K562 (cell line): ENCODE measurements around the gene TTLL3. TPM values are rescaled to one million over a fixed set of nuclear protein-coding genes. Genes with fewer than 3 reads are reported as not detected.
A peak's percentile ranks its signal among the peaks of the same experiment; 100 is the strongest.

Source experiments
- PBX2 ChIP-seq, 2 experiments: IDR thresholded peaks in 1 of 2; conservative IDR thresholded peaks in 1 of 2; 2 replicates each; pipeline ENCODE4 v1.6.1; 2016; ENCODE audit warnings: low read depth in 2 of 2, mild to moderate bottlenecking in 1 of 2, missing compliant biosample characterization in 1 of 2, missing genetic modification characterization in 1 of 2, moderate library complexity in 1 of 2
- PCBP1 ChIP-seq: fragments of 200-400 bp; formaldehyde crosslinking; IDR thresholded peaks from 2 replicates; pipeline ENCODE4 v1.6.1; 2018; ENCODE audit warnings: mild to moderate bottlenecking, low read depth, low read length; ENCODE audit not compliant: poor library complexity, severe bottlenecking
- PPARD ChIP-seq: fragments of 250-450 bp; sonication (Bioruptor Pico); IDR thresholded peaks from 2 replicates; pipeline ENCODE4 v1.8.0; 2022; ENCODE audit warnings: inconsistent platforms, mild to moderate bottlenecking, moderate library complexity
- PYGO2 ChIP-seq: fragments of 450-650 bp; IDR thresholded peaks from 2 replicates; pipeline ENCODE4 v1.6.1; 2016; ENCODE audit warnings: mild to moderate bottlenecking, missing genetic modification characterization, moderate library complexity, missing compliant biosample characterization
- ZNF12 ChIP-seq: sonication (generic); formaldehyde crosslinking; IDR thresholded peaks from 2 replicates; pipeline ENCODE4 v1.4.0; 2020; ENCODE audit warnings: mild to moderate bottlenecking, missing genetic modification reagents
- ZNF175 ChIP-seq: fragments of 200-800 bp; sonication (Bioruptor generic); IDR thresholded peaks from 2 replicates; pipeline ENCODE4 v1.6.1; 2016; ENCODE audit warnings: low read depth, mild to moderate bottlenecking, missing genetic modification characterization, missing compliant biosample characterization
- ZNF318 ChIP-seq, 2 experiments: fragments of 450-650 bp; IDR thresholded peaks; 2 replicates each; pipeline ENCODE4 v1.6.1; 2016; ENCODE audit warnings: mild to moderate bottlenecking in 2 of 2, borderline replicate concordance in 1 of 2, low read depth in 1 of 2, moderate library complexity in 1 of 2
- ZNF408 ChIP-seq: fragments of 250-450 bp; sonication (Bioruptor Pico); IDR thresholded peaks from 2 replicates; pipeline ENCODE4 v1.4.0; 2020; ENCODE audit warnings: low read depth, mild to moderate bottlenecking, moderate library complexity
- polyA plus RNA-seq, 8 experiments: library from polyadenylated mRNA; depleted of rRNA in 4 of 8; stranded (reverse) in 5 of 8; unstranded in 3 of 8; fragments of >200 nt; fragmentation: Nextera tagmentation in 2 of 8; fragmentation: Illumina TruSeq in 1 of 8; extraction: Ambion mirVana in 2 of 8; extraction: Trizol in 1 of 8; gene quantifications; 2 replicates each; pipeline versions ENCODE4 v1.2.1 to v1.2.3, GENCODE V29; 2011 to 2014; ENCODE audit warnings: inconsistent platforms in 1 of 8, missing spikeins in 1 of 8
- total RNA-seq, 7 experiments: library from RNA; depleted of rRNA in 6 of 7; stranded (reverse); fragments of >200 nt in 6 of 7; fragmentation: Illumina TruSeq in 2 of 7; extraction: Trizol in 2 of 7; gene quantifications; 2 replicates each; pipeline versions ENCODE4 v1.2.1 to v1.2.3, GENCODE V29; 2011 to 2021; ENCODE audit warnings: low replicate concordance in 1 of 7
- TF ChIP-seq, protein P1 (sequence below): fragments of 450-650 bp; conservative IDR thresholded peaks from 2 replicates; pipeline ENCODE4 v1.6.1; 2016; ENCODE audit warnings: missing genetic modification characterization, low read depth, mild to moderate bottlenecking, control low read depth, missing compliant biosample characterization

TTLL3 gene
- total and polyA plus RNA-seq, 9 of the 15 experiments (the other 6 are each of a cell fraction or from before 2014, with no cell fraction given), result 8.9 to 106 (median 33.2) TPM

DNA sequence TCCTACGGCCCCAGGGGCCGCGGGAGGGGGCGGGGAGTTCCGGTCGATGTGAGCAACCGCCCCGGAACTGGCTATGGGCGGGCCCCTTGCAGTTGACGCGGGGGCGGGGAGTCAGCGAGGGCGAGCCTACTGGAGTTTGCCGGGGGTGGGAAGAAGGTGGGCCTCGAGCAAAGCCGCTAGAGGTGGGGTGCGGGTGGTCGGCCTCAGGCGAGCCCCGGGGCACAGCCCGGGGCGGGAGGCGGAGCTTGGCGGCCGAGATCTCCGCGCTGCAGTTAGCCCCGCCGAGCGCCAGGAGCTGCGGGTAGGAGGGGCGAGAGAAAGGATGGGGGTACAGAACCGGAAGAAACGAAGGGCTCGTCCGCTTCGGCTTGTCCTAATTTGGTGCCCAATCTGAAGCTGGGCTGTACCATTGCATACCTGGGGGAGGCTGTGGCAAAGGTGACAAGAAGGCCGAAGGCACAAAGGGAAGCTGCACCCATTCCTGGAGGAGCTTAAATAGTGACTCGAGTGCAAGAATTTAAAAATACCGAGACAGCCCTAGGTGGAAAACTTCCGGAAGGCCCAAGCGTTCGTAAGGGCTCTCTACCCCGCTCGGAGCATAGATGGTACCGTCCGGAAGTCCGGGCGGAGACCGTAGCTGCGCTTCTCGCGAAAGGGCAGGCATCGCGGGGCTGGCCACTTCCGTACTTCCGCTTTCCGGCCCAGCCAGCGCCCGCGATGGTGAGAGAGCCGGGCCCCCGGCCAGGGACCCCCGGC lies 17.5 kb upstream of the TTLL3 start, which contains the start of the genes ARPC4 and TADA3 (continued):
- TF ChIP-seq ZNF12 (CRISPR knock-in tag) (no peak), PPARD (CRISPR knock-in tag) (no peak), PYGO2 (no peak), ZNF318 (IDR thresholded peaks at IDR 0.05; ENCODE audit: borderline replicate concordance in 1 of 2, low read depth in 1 of 2) (no peak), PCBP1 (peak; percentile 58), PBX2 (CRISPR knock-in tag; IDR thresholded peaks at IDR 0.05; ENCODE audit: low read depth) (no peak), PBX2 (tag; conservative IDR thresholded peaks at IDR 0.05; ENCODE audit: low read depth) (no peak), ZNF175 (CRISPR knock-in tag) (peak; percentile 33; the same call in 1 of the 2 replicates), ZNF408 (CRISPR knock-in tag) (no peak)
- TF ChIP-seq, protein P1, sequence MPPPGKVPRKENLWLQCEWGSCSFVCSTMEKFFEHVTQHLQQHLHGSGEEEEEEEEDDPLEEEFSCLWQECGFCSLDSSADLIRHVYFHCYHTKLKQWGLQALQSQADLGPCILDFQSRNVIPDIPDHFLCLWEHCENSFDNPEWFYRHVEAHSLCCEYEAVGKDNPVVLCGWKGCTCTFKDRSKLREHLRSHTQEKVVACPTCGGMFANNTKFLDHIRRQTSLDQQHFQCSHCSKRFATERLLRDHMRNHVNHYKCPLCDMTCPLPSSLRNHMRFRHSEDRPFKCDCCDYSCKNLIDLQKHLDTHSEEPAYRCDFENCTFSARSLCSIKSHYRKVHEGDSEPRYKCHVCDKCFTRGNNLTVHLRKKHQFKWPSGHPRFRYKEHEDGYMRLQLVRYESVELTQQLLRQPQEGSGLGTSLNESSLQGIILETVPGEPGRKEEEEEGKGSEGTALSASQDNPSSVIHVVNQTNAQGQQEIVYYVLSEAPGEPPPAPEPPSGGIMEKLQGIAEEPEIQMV (tag), result no peak
